Measurements from ENCODE around the gene ANAPC15. TPM values are rescaled to one million over a fixed set of nuclear protein-coding genes. Genes with fewer than 3 reads are reported as not detected.

Gene ANAPC15
- total and polyA plus RNA-seq, 2 experiments from 2014 or later, result 52.1 to 117 TPM

- TF ChIP-seq CTCF (conservative IDR thresholded peaks at IDR 0.05; ENCODE audit: low read depth in 2 of 2), result no peak
- no peak for TF ChIP-seq EZH2 (IDR thresholded peaks at IDR 0.05; ENCODE audit: low read depth, unreplicated experiment)
- no peak for TF ChIP-seq ZNF331 (CRISPR knock-in tag; IDR thresholded peaks at IDR 0.05; ENCODE audit: low read depth)
Observed at GRCh38 chr11:72139500-72139899, 27.0 kb upstream of the ANAPC15 start (continued).

- H3K36me3 Mint-ChIP-seq (ENCODE audit: low read depth), result no peaks in the 10 kb centered on the region
- no peaks in the 10 kb centered on the region; the same call in 2 of the 3 replicates for H3K9me3 Mint-ChIP-seq
- DNase-seq (ENCODE audit: low spot score), result no peak
- H3K27me3 Mint-ChIP-seq (ENCODE audit: insufficient read depth, low read depth, poor library complexity), result peaks cover 2% of the 10 kb centered on the region
- H3F3A ChIP-seq (replicated peaks; ENCODE audit: low read depth), result no peaks in the 10 kb centered on the region
- H3K27ac ChIP-seq (ENCODE audit: low read depth), result no peak overlapping the region
- no peak overlapping the region for H3K4me2 ChIP-seq
- H3K4me1 Mint-ChIP-seq, result peaks cover 2% of the 10 kb centered on the region; the same call in 1 of the 3 replicates
- no peaks in the 10 kb centered on the region for H3K27me3 ChIP-seq (ENCODE audit: insufficient read depth)
- no peak overlapping the region for H3K27ac Mint-ChIP-seq
- H3K36me3 ChIP-seq (ENCODE audit: insufficient read depth), result no peaks in the 10 kb centered on the region
- H3K79me2 ChIP-seq (replicated peaks; ENCODE audit: insufficient read depth), result no peaks in the 10 kb centered on the region
- H2AFZ ChIP-seq, result no peak overlapping the region
- no peak overlapping the region for H3K4me3 Mint-ChIP-seq
- H4K20me1 ChIP-seq (replicated peaks; ENCODE audit: insufficient read depth), result no peaks in the 10 kb centered on the region; the same call in 1 of the 2 replicates
- ATAC-seq, result no peak
- H3K9me2 ChIP-seq (ENCODE audit: insufficient read depth), result no peaks in the 10 kb centered on the region
- no peak overlapping the region for H3K4me3 ChIP-seq
- TF ChIP-seq NANOG (IDR thresholded peaks at IDR 0.05; ENCODE audit: borderline replicate concordance), result no peak
- no peaks in the 10 kb centered on the region for H3K4me1 ChIP-seq (ENCODE audit: insufficient read depth)
Observed at GRCh38 chr11:72138821-72139390, 26.4 kb upstream of the ANAPC15 start.

- Histone ChIP-seq H3K36me3 (ENCODE audit: insufficient read depth) (no peaks in the 10 kb centered on the region), H3K4me1 (ENCODE audit: insufficient read depth) (no peaks in the 10 kb centered on the region), H3F3A (replicated peaks; ENCODE audit: low read depth) (no peaks in the 10 kb centered on the region), H3K79me2 (replicated peaks; ENCODE audit: insufficient read depth) (no peaks in the 10 kb centered on the region), H3K27me3 (ENCODE audit: insufficient read depth) (no peaks in the 10 kb centered on the region), H3K4me3 (no peak overlapping the region), H3K4me2 (no peak overlapping the region), H4K20me1 (replicated peaks; ENCODE audit: insufficient read depth) (no peaks in the 10 kb centered on the region; the same call in 1 of the 2 replicates), H3K27ac (ENCODE audit: low read depth) (no peak overlapping the region), H2AFZ (no peak overlapping the region), H3K9me2 (ENCODE audit: insufficient read depth) (no peaks in the 10 kb centered on the region)
- peaks cover 8% of the 10 kb centered on the region for H3K27me3 Mint-ChIP-seq (ENCODE audit: insufficient read depth, low read depth, poor library complexity)
- no peak for ATAC-seq
- H3K4me1 Mint-ChIP-seq, result no peaks in the 10 kb centered on the region; the same call in 2 of the 3 replicates
- H3K9me3 Mint-ChIP-seq, result no peaks in the 10 kb centered on the region; the same call in 2 of the 3 replicates
- H3K36me3 Mint-ChIP-seq (ENCODE audit: low read depth), result no peaks in the 10 kb centered on the region
- no peak overlapping the region for H3K27ac Mint-ChIP-seq
- DNase-seq (ENCODE audit: low spot score), result no peak
- H3K4me3 Mint-ChIP-seq, result no peak overlapping the region
- TF ChIP-seq CTCF (conservative IDR thresholded peaks at IDR 0.05; ENCODE audit: low read depth in 2 of 2) (no peak), NANOG (IDR thresholded peaks at IDR 0.05; ENCODE audit: borderline replicate concordance) (no peak), EZH2phosphoT487 (IDR thresholded peaks at IDR 0.05; ENCODE audit: unreplicated experiment) (no peak), CREB1 (CRISPR knock-in tag; IDR thresholded peaks at IDR 0.05; ENCODE audit: low read depth) (no peak), POLR2AphosphoS5 (IDR thresholded peaks at IDR 0.05; ENCODE audit: low read depth) (no peak), ZNF114 (CRISPR knock-in tag; IDR thresholded peaks at IDR 0.05) (no peak), JUNB (IDR thresholded peaks at IDR 0.05; ENCODE audit: unreplicated experiment) (no peak), STAT1 (IDR thresholded peaks at IDR 0.05; ENCODE audit: unreplicated experiment) (no peak), ETS1 (IDR thresholded peaks at IDR 0.05) (no peak)
Observed at GRCh38 chr11:72136684-72137262, 24.3 kb upstream of the ANAPC15 start.

Data from GM23338 (cell line).